Psoas muscle (tissue), 8 donors: ENCODE results near the gene TSHR. TPM values are rescaled to one million over a fixed set of nuclear protein-coding genes. Genes with fewer than 3 reads are reported as not detected.
A peak's percentile ranks its signal among the peaks of the same experiment; 100 is the strongest.

ENCODE experiments used
- ATAC-seq, 4 donors: fragments of 200-7000 bp; cut with Tn5 transposase; one replicate each; pipeline ENCODE4 v1.9.1; 2020; ENCODE audit warnings: moderate library complexity in 3 of 4, mild to moderate bottlenecking in 2 of 4
- DNase-seq, 2 donors: peaks; one replicate each; pipeline ENCODE4 v3.0.0-alpha.2; 2020
- H3K27ac ChIP-seq: fragments of 200-600 bp; one replicate; pipeline ENCODE4 v1.8.0; 2022
- H3K27me3 ChIP-seq, 3 donors: fragments of 200-600 bp in 1 of 3; one replicate each; pipeline versions ENCODE4 v1.6.1 to v1.8.0; 2013 to 2022; ENCODE audit warnings: low read length in 2 of 3, mild to moderate bottlenecking in 2 of 3, moderate library complexity in 1 of 3; ENCODE audit not compliant: insufficient read depth in 3 of 3
- H3K36me3 ChIP-seq, 2 donors: fragments of 200-600 bp in 1 of 2; one replicate each; pipeline versions ENCODE4 v1.6.1 to v1.8.0; 2013 to 2022; ENCODE audit warnings: low read depth in 1 of 2, mild to moderate bottlenecking in 1 of 2, moderate library complexity in 1 of 2; ENCODE audit not compliant: insufficient read depth in 1 of 2
- H3K4me1 ChIP-seq: fragments of 200-600 bp; one replicate; pipeline ENCODE4 v1.8.0; 2022
- H3K4me3 ChIP-seq: fragments of 200-600 bp; one replicate; pipeline ENCODE4 v1.8.0; 2022; ENCODE audit warnings: mild to moderate bottlenecking
- H3K9me3 ChIP-seq: fragments of 200-600 bp; one replicate; pipeline ENCODE4 v1.8.0; 2022
- WGBS, 3 donors: extraction: QIAGEN DNeasy Blood & Tissue Kit; methylation state at CpG; one replicate each; pipeline versions ENCODE4 v1.1.6 to v1.1.7; 2013; 5-methylcytosine and 5-hydroxymethylcytosine counted together
- intact Hi-C, 2 donors: fragments of 100-400 bp; cut with DNase I; formaldehyde crosslinking; loops; one replicate each; pipeline versions ENCODE4 v1.11.0 to v1.14.2; 2022
- polyA plus RNA-seq, 3 donors: library from polyadenylated mRNA; stranded (reverse); fragments of 200-250 nt; gene quantifications; one replicate each; pipeline ENCODE4 v1.2.3, GENCODE V29; 2013
- total RNA-seq, 4 donors: library from RNA; stranded (reverse); fragmentation: NEBNext Ultra II Directional in 2 of 4; extraction: Animal tissue kit (Norgen Biotek cat#: 25700) in 2 of 4; gene quantifications; one replicate each; pipeline versions ENCODE4 v1.2.1 to v1.2.4, GENCODE V29; 2021 to 2023
- TF ChIP-seq, protein P1 (sequence below): fragments of 200-600 bp; IDR thresholded peaks from one replicate; pipeline ENCODE4 v1.8.0; 2022; ENCODE audit warnings: antibody characterized with exemption
- donor health status: healthy with polysubstance abuse.
- donor health status: DM: no; HTN: no; CAD: no; lungs with moderate emphysema.
- donor health status: Bipolar disorder and iron deficiency.
- donor health status: healthy.
- donor health status: DM: yes; HTN: yes; CAD: no.
- donor health status: DM: no; HTN: no; CAD: no.
- donor health status: DM: no; HTN: no; CAD: no.
- donor health status: DM: yes; HTN: yes; CAD: no.

TSHR gene
- total and polyA plus RNA-seq, 7 donors, result 0.01 to 0.60 (median 0.12) TPM; not detected in 2

DNA sequence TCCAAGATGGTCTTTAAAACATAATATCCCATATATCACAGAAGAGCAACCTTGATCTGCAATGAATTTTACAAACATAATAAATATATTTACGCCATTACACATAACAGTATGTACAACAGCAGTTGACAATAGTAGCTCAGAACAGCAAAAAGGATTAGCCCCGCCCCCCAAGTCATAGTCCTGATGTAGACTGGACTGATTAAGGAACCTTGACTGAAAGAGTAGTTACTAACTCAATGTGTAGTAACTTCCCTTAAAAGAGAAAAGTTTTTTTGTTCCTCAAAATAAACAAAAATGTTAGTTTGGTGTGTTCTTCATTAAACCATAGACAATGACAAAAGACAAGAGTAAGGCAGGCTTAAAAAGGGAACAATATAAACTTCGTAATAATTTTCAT, 220.8 kb downstream of the TSHR start:
- H3K27ac ChIP-seq, result no peak overlapping the region
- no peaks in the 10 kb centered on the region for H3K9me3 ChIP-seq
- DNase-seq, result peak in 1 of 2 donors; percentile 19
- peaks cover 4% of the 10 kb centered on the region for H3K4me1 ChIP-seq
- no peak for ATAC-seq
- H3K27me3 ChIP-seq, result no peaks in the 10 kb centered on the region
- TF ChIP-seq, protein P1, sequence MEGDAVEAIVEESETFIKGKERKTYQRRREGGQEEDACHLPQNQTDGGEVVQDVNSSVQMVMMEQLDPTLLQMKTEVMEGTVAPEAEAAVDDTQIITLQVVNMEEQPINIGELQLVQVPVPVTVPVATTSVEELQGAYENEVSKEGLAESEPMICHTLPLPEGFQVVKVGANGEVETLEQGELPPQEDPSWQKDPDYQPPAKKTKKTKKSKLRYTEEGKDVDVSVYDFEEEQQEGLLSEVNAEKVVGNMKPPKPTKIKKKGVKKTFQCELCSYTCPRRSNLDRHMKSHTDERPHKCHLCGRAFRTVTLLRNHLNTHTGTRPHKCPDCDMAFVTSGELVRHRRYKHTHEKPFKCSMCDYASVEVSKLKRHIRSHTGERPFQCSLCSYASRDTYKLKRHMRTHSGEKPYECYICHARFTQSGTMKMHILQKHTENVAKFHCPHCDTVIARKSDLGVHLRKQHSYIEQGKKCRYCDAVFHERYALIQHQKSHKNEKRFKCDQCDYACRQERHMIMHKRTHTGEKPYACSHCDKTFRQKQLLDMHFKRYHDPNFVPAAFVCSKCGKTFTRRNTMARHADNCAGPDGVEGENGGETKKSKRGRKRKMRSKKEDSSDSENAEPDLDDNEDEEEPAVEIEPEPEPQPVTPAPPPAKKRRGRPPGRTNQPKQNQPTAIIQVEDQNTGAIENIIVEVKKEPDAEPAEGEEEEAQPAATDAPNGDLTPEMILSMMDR, result no peak
- H3K36me3 ChIP-seq, result peaks cover 0 to 20% of the 10 kb centered on the region in 2 donors
- WGBS, 3 donors, result 95 to 96% (median 96%) methylated on average over 3 of the region's 3 CpGs
- intact Hi-C loops, result no loop called here
- H3K4me3 ChIP-seq, result no peak overlapping the region

DNA sequence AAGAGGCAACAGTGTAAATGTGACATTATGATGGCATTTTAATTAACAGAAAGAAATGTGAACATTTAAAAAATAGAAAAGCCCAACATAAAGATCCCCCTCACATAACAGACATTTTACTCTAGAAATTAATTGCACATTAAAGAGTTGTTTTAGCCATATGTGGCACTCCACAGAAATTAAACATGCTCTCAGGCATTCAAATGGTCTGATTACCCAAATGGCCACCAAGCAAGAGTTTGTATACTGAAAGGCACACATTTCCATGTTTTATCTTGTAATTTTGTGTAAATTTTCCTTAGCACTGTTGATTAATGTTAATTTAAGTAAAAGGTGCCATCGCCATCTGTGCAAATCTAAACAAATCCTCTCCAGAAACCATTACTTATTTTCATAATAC, 221.8 kb downstream of the TSHR start:
- 94 to 100% (median 97%) methylated on average over 1 of the region's 1 CpG for WGBS, 3 donors
- no peaks in the 10 kb centered on the region for H3K9me3 ChIP-seq
- DNase-seq, result no peak
- TF ChIP-seq, protein P1, result no peak
- intact Hi-C loops, result no loop called here
- H3K27me3 ChIP-seq, result no peaks in the 10 kb centered on the region
- H3K27ac ChIP-seq, result no peak overlapping the region
- H3K36me3 ChIP-seq, result peaks cover 0 to 20% of the 10 kb centered on the region in 2 donors
- peaks cover 3% of the 10 kb centered on the region for H3K4me1 ChIP-seq
- H3K4me3 ChIP-seq, result no peak overlapping the region
- no peak for ATAC-seq

DNA sequence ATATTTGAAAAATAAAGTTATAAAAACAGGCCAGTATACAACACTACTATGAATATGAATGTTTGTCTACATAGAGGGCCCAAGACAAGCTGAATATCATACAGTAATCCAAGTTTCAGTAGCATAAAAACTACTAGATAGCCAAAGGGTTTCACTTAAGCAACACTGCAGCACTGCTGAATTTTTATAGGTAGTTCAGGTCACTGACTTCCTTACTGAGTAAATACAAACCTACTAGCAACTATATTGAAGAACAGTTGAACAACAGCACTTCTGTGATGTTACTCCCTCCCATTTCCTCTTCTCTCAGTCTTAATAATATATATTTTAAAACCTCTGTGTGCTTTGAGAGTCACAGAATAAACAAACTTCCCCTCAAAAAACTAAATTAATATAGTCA, 222.6 kb downstream of the TSHR start:
- no peak for ATAC-seq
- peaks cover 11% of the 10 kb centered on the region for H3K4me1 ChIP-seq
- no peak overlapping the region for H3K4me3 ChIP-seq
- no peak overlapping the region for H3K27ac ChIP-seq
- TF ChIP-seq, protein P1, result no peak
- H3K9me3 ChIP-seq, result no peaks in the 10 kb centered on the region
- no peak for DNase-seq
- H3K36me3 ChIP-seq, result peaks cover 0 to 22% of the 10 kb centered on the region in 2 donors
- no peaks in the 10 kb centered on the region for H3K27me3 ChIP-seq
- intact Hi-C loops, result no loop called here

DNA sequence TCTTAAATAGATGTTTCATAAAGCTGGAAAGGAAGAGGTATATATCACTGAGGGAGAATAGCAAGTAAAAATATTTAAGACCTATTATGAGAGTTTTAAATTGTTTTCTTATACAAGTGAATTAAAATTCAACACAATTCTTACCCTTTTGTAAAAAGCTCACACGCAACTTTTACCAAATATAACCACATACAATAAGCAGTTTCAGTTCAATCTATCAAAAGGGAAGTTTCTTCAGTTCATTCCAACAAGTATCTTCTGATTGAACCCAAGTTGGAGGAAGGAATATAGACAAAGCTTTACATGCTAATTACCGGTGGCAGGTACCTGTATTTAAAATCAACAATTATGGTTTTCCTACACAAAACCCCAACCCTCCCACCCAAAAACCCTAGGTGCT, 224.2 kb downstream of the TSHR start:
- H3K9me3 ChIP-seq, result no peaks in the 10 kb centered on the region
- no peak overlapping the region for H3K27ac ChIP-seq
- TF ChIP-seq, protein P1, result no peak
- no peak overlapping the region for H3K4me3 ChIP-seq
- H3K4me1 ChIP-seq, result peaks cover 17% of the 10 kb centered on the region
- no peaks in the 10 kb centered on the region for H3K27me3 ChIP-seq
- 94 to 95% (median 94%) methylated on average over 2 of the region's 2 CpGs for WGBS, 3 donors
- DNase-seq (no peak), ATAC-seq (no peak)
- intact Hi-C loops, result no loop called here
- peaks cover 0 to 37% of the 10 kb centered on the region in 2 donors for H3K36me3 ChIP-seq

DNA sequence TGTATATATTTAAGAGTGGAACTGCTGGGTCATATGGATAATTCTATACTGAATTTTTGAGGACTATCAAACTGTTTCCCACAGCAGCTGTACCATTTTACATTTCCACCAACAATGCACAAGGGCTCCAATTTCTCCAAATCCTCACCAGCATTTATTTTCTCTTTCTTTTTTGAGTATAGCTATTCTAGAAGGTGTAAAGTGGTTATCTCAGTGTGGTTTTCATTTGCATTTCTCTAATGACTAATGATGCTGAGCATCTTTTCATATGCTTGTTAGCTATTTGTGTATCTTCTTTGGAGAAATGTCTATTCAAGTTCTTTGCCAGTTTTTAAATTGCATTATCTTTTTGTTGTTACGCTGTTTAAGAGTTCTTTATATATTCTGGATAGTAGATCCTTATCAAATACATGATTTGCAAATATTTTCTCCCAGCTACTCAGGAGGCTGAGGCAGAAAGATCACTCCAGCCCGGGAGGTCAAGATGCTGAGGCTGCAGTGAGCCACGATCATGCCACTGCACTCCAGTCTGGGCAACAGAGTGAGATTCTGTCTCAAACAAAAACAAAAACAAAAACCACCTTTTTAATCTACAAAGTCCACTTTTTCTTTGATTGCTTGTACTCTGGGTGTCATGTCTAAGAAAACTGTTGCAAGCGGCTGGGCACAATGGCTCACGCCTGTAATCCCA, 232.6 kb downstream of the TSHR start:
- TF ChIP-seq, protein P1, result no peak
- 95 to 96% (median 96%) methylated on average over 5 of the region's 5 CpGs for WGBS, 3 donors
- peaks cover 7% of the 10 kb centered on the region for H3K4me1 ChIP-seq
- DNase-seq (no peak), ATAC-seq (no peak)
- no peak overlapping the region for H3K4me3 ChIP-seq
- no peaks in the 10 kb centered on the region for H3K27me3 ChIP-seq
- H3K9me3 ChIP-seq, result no peaks in the 10 kb centered on the region
- peaks cover 2 to 78% of the 10 kb centered on the region in 2 donors for H3K36me3 ChIP-seq
- no peak overlapping the region for H3K27ac ChIP-seq
- intact Hi-C loops, result no loop called here
